GM21576 (cell line): ENCODE measurements around the gene OR6C4.
"Not testable (repeated sequence)": the region's sequence is repeated elsewhere in the genome, so short reads cannot be mapped to it uniquely, and the experiment has no call there.

Source experiments
- ATAC-seq: cut with Tn5 transposase; IDR thresholded peaks from one replicate; pipeline ENCODE4 v1.9.1; 2021; ENCODE audit warnings: mild to moderate bottlenecking, moderate library complexity; ENCODE audit not compliant: unreplicated experiment

The OR6C4 gene

DNA sequence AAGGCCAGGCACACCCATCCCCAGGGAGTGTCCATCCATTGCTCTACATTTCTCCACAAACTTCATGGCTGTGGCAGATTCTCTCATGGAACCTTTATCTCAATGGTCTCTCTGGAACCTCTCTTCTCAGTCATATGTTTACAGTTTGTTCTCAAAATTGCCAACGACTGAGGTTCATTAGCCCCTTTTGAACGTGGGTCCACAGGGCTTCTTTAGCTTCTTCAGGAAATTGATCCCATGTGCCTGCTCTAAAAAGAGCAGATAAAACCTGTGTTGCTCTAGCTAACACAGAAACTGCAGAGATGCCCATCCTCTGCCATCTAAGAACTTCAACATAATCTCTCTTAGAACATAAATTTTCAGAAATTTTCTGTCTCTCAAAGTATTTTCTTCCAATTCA, at the start of gene OR6C4:
Gene OR6C4, plus strand, starts transcription at position 301 of the 400 bp plus-strand sequence. CDS start 1,625 bp downstream, outside the sequence.
- ATAC-seq, result no peak

DNA sequence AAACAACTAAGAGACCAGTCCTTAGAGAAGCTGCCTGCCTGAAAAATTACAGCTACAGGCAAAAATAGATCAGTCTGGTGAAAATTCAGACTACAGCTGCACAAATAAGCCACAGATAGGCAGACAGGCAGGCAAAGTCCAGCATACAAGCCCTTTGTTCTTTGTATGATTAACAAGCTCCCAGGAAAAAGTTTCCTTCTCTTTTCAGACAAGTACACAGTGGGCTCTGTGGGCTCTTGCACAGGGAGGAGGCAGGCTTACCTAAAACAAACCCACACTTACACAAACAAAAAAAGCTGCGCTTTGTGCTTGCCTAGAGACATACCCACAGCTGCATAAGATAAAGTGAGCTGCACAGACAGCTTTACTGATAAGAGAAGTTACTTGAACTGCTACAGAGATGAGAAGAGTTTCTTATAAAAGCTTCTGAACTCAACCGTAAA, 49.6 kb upstream of the OR6C4 start:
- no peak for ATAC-seq

DNA sequence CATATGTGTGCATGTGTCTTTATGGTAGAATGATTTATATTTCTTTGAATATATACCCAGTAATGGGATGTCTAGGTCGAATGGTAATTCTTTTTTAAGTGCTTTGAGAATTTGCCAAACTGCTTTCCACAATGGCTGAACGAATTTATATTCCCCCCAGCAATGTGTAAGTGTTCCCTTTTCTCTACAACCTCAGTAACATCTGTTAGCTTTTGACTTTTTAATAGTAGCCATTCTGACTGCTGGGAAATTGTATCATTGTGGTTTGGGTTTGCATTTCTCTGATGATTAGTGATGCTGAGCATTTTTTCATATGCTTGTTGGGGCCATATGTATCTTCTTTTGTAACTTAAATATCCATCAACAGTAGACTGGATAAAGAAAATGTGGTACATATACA, 47.8 kb upstream of the OR6C4 start:
- no peak for ATAC-seq

DNA sequence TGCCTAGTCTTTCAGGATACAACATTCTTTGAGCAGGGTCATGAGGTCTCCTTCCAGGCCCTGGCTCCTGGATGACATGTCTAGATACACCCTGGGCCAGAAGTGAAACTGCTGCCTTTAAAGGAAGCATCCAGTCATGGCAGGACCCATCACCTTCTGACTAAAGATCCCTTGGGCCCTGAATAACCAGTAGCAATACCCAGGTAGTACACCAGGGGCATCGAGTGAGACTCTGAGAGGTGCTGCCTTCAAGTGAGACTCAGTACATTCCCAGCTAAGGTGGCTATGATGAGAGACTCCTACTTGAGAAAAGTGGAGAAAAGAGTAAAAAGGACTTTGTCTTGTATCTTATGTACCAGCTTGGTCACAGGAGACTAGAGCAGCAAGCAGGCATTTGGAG, 33.7 kb upstream of the OR6C4 start:
- no peak for ATAC-seq

DNA sequence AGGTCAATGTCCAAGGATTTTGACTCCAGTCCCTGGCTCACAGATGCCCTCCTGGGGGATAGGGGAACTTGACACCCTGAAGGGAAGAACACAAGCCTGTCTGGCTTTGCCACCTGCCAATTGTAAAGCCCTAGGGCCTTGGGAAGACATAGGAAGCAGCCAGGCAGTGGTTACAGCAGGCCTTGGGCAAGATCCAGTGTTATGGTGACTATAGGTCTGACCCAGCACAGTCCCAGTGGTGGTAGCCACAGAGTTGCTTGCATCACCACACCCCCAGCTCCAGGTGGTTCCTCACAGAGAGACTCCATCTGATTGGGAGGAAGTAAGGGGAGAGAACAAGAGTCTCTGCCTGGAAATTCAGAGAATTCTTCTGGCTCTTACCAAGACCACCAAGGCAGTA, 33.0 kb upstream of the OR6C4 start:
- ATAC-seq, result no peak

DNA sequence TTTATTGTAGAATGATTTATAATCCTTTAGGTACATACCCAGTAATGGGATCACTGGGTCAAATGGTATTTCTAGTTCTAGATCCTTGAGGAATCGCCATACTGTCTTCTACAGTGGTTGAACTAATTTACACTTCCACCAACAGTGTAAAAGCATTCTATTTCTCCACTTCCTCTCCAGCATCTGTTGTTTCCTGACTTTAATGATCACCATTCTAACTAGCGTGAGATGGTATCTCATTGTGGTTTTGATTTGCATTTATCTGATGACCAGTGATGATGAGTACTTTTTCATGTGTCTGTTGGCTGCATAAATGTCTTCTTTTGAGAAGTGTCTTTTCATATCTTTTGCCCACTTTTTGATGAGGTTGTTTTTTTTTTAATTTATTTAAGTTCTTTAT, 1.2 kb upstream of the OR6C4 start:
- not testable (repeated sequence) for ATAC-seq

DNA sequence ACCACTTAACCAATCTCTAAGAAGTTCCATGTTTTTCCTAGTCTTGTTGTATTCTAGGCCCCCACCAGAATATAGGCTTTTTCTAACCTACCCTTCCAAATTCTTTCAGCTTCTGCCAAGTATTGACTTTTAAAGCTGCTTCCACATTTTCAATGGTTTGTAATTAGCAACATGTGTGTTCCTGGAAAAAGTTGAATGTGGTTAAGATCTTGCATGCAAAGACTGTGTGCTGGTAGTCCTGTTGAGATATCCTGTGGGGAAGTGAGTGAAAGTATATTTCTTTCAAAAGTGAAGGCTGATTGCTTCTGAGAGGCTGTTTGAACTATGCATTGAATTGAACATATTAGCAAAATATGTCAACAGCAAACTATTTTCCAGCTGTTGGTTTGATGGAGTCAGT, 646 bp upstream of the OR6C4 start:
- ATAC-seq, result no peak

DNA sequence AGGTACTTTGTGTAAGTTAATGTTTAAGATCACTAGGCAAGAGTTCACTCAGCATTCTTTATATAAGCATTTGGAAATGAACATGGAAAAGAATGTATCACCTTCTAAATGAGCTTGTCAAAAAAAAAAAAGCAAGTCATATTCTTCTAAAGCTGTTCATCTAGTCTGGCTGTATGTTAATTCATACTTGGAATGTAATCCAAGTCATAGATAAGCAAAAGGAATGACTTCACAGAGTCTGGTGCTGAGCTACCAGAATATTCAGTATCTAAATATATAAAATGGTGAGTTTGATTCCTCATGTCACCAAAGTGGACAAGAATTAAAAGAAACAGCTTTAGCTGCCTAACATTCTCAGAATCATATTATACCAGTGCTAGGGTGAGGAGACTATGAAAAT, 4.9 kb downstream of the OR6C4 start:
- ATAC-seq, result no peak

DNA sequence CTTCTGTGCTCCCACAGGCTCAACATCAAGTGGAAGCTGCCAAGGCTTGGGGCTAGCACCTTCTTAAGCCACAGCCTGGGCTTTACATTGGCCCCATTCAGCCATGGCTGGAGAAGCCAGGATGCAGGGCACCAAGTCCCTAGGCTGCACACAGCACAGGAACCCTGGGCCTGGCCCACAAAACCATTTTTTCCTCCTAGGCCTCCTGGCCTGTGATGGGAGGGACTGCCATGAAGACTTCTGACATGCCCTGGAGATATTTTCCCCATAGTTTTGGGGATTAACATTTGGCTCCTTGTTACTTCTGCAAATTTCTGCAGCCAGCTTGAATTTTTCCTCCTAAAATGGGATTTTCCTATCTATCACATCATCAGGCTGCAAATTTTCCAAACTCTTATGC, 20.7 kb downstream of the OR6C4 start:
- not testable (repeated sequence) for ATAC-seq

DNA sequence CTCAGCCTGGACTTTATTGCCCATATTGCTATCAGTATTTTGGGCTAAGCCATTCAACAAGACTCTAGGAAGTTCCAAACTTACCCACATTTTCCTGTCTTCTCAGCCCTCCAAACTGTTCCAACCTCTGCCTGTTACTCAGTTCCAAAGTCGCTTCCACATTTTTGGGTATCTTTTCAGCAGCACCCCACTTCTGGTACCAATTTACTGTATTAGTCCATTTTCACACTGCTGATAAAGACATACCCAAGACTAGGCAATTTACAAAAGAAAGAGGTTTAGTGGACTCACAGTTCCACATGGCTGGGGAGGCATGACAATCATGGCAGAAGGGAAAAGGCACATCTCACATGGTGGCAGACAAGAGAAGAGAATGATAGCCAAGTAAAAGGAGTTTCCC, 21.3 kb downstream of the OR6C4 start:
- ATAC-seq, result not testable (repeated sequence)

DNA sequence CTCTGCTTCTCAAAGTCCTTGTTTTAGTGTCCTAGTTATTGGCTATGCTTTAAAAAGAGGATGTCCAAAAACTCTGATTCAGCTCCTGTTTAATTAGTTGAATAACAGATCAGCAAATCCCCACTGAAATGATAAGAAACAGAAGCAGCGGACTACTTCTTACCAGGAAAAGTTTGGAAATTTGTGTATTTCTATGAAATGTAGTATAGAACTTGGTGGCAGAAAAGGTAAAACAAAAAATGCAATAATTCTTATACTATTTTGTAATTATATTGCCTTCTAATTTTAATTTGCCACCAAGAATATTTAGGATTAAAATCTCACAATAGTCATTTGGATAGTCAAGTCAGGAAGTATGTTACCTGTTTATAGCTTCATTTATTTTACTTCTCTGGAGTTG, 22.8 kb downstream of the OR6C4 start, which contains the start of gene OR2AP1:
Gene OR2AP1, plus strand, starts transcription at position 301 of the 400 bp plus-strand sequence. CDS start 1,947 bp downstream, outside the sequence.
- no peak for ATAC-seq

DNA sequence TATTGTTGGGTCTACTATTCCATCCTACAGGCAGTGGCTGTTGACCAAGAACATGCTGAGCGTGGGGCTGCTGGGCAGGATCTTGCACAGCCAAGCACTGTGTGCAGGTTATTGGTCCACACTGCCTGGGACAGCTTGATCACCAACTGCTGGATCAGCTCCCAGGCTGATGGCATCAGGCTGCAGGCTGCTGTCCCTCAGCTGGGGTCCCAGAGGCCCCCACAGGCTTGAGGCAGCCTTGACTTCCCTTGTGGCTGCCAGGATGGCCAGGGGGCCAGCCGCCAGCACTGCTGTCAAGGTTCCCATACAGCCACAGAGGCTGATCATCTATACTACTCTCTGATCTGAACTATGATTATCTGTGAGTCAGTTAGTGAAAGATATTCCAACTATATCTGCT, 32.7 kb downstream of the OR6C4 start:
- ATAC-seq, result no peak

DNA sequence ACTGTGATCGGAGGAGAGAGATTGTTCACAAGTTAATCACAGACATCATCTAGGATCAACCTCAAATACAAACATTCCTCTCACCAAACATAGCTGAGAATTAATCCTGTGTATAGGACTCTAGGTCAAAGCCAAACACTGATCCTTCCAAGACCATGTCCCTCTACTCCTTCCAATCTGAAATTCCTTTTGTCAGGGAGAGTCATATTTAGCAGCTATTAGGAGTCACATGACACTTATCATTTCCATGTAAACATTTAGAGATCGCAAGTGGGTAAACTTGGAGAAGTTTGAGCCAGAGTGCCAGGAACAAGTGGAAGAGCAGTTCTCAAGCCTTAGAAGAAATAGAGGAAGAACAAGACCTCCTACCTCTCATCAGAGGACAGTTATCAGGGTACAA, 36.4 kb downstream of the OR6C4 start:
- ATAC-seq, result no peak

DNA sequence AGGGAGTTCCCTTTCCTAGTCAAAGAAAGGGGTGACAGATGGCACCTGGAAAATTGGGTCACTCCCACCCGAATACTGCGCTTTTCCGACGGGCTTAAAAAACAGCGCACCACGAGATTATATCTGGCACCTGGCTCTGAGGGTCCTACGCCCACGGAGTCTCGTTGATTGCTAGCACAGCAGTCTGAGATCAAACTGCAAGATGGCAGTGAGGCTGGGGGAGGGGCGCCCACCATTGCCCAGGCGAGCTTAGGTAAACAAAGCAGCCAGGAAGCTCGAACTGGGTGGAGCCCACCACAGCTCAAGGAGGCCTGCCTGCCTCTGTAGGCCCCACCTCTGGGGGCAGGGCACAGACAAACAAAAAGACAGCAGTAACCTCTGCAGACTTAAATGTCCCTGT, 40.8 kb downstream of the OR6C4 start:
- ATAC-seq, result not testable (repeated sequence)
